Hematopoietic multipotent progenitor cell (in vitro differentiated cells): Measurements from ENCODE around the gene MMEL1. TPM values are rescaled to one million over a fixed set of nuclear protein-coding genes. Genes with fewer than 3 reads are reported as not detected.
A peak's percentile ranks its signal among the peaks of the same experiment; 100 is the strongest.
"Not testable (repeated sequence)": the region's sequence is repeated elsewhere in the genome, so short reads cannot be mapped to it uniquely, and the experiment has no call there.

Source experiments
- DNase-seq, 3 donors: peaks; one replicate each; pipeline ENCODE4 v3.0.0-alpha.2; 2011 to 2015; ENCODE audit warnings: low read depth in 2 of 3, low spot score in 2 of 3
- total RNA-seq: library from RNA; depleted of rRNA; stranded (reverse); fragments of >200 nt; gene quantifications from one replicate; pipeline ENCODE4 v1.2.3, GENCODE V29; 2012

The MMEL1 gene
- total RNA-seq, 1 donor, result 8.1 TPM

DNA sequence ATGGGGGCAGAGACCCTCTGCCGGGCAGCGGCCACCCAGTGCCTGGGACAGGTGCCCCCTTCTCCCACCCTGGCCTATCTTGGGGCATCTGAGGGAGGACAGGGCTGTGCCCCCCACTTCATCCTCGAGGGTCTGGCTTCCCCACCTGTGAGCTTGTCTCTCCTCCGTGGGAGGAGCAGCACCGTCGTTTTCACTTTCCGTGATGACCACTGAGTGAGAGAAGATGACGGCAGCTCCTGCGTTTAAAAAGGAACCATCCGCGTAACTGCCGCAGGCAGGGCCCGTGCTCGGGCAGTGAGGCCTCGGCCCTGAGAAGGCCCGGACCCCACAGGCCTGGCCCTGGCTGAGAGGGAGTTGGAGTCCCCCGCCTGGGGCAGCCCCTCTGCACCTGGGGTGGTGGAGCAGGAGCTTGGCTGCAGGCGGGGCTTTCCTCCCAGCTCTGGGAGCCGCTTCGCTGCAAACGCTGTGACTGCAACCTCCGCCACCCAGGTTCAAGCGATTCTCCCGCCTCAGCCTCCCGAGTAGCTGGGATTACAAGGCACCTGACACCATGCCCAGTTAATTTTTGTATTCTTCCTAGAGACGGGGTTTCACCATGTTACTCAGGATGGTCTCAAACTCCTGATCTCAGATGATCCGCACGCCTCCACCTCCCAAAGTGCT lies 83.3 kb downstream of the MMEL1 start:
- not testable (repeated sequence) for DNase-seq

DNA sequence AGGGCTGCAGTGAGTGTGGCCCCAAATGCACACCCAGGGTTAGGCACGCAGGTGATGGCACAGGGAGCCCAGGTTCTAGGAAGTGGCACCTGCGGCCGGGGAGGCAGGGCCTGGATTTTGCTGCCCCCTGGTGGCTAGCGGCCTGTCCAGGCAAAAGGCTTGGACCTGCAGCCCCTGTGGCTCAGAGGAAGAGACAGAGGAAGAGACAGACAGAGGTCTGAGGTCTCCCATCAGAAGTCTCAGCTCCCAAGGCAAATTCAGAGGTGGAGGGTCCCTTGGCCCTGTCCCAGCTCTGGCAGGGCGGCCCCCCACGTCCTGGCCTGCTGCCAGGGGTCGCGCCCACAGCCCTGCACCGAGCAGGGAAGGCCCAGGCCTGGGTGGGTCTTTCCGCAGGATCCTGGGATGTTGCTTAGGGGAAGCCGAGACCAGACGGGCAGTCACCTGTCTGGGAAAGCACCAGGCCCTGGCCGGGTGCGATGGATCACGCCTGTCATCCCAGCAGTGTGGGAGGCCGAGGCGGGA lies 84.7 kb downstream of the MMEL1 start:
- peak in 2 of 3 donors; percentile 74 to 78 for DNase-seq

DNA sequence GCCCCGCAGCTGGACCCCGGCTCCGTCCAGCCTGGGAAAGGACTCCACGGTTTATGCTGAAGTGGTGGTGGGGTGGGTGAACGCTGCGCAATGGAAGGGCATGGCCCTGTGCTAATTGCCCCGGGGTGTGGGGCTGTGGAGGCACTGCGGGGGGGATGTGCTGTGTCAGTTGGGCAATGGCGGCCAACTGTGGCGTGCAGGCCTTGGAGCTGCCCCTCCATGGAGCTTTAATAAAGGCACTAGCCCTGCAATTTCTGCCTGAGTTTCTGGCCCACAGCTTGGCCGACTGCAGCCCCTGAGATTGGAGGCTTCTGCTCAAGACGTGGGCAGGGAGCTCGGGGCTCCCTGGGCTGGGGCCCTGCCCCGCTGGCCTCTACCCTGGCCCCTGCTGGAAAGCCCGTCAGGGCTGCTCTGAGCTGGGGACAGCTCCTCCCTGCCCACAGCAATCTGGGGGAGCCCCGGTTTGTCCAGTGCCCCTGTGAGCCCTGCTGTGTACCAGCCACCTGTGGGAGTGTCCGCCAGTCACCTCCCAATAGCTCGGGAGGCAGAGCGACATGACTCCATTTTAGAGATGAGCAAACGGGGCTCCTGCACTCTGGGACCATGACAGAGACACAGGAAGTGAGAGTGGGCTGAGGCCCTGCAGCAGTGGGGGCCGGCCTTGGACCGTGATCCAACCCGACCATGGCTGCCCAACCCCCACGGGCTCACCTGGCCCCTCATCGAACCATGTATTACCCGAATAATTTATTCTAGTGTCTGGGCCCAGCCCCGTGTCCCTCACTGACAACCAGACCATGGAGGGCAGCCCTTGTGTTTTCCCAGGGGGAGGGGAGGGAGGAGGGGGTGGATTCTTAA lies 85.4 kb downstream of the MMEL1 start:
- DNase-seq, result no peak

DNA sequence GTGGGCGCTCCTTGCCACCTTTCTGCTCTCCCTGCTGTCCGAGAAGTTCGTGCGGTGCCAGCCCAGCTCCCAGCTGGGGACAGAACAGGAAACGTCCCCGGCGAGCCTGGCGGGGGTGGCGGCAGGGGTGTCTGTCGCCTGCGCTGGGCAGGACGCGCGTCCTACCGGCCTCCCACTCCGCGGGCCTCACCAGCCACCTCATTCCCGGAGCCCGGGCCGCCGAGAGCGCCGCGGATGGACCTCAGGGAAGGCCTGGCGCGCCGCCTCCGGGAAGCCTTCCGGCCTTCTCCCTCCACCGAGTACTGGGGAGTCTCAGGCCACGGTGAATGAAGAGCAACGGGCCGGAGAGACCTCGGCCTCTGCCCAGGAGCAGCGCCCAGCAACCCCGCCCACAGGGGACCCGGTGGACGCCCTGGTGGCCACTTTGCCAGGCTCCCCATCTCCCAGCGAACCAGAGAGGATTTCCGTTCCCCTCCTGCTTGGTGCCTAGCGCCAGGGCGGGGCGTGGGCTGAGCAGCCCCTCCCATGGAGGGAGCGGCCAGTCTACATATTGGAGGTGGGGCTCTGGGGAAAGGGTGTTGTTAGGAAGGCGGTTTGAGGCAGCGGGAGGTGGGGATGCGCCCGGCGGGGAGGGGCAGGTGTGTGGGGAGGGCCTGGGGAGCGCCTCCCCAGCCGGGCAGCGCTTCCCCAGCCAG lies 86.2 kb downstream of the MMEL1 start:
- DNase-seq, result peak in 2 of 3 donors; percentile 78 to 83

DNA sequence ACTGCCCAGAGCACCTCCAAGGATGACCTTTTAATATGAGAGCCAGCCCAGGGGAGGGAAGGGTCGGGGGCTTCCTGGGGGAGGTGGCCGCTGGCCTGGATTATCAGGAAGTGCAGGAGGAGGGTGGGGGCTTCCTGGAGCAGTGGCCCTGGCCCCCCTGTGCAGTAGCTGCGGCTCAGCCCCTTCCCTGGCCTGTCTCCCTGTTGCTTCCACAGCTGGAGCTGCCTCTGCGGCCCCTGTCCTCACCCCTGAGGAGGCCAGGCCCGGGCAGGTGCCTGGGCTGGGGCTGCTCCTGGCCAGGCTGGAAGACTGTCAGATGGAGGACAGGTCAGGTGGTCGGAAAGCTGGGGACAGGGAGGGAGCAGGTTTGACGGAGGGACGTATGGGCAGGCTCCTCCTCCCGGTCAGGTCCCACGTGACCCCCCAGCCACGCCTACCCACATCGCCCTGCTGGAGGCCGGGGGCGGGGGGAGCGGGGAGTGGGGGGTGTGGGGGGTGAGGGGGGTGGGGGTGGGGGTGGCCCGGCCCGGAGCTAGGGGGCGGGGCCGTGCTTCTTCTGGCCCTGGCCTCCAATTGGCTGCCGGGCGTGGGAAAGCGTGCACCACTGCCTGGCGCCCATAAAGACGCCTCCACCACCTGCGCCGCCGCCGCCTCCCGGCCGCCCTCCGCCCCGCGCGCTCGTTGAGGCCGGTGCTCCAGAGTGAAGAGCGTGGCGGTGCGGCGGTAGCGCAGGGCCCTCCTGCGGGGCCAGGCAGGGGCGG lies 86.9 kb downstream of the MMEL1 start:
- peak in 2 of 3 donors; percentile 88 to 92 for DNase-seq

DNA sequence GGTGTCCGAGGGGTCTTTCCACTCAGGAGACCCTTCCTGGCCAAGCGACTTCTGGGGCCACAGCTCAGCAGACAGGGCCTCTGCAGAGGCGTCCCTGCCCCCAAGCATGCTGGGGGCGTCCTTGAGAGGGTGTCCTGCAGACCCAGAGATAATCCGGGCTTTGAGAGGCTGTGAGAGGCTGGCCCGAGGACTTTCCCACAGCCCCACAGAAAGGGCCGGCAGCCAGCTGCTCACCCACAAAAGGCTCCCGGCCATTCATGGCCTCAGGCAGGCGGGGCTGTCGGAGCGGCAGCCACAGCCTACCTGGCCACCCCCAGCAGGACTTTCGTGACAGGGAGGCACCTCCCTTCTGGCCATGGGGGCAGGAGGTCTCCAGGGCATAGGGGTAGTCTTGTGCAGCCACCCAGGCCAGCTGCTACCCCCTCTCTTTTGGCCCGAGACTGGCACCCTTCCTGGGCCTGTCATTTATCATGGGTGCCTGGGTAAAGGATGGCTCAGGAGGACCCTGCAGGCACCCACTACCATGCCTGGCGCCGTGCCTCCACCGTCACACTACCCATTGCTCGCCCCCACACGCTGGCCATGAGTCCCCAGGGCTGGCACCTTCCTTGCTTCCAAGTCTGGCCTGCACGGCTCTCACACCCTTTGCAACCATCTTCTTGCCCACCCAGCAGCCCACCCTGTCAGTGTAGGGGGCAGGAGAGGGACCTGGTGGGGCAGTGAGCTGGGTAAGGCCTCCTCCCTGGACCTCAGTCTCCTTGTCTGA lies 87.8 kb downstream of the MMEL1 start:
- DNase-seq, result no peak

DNA sequence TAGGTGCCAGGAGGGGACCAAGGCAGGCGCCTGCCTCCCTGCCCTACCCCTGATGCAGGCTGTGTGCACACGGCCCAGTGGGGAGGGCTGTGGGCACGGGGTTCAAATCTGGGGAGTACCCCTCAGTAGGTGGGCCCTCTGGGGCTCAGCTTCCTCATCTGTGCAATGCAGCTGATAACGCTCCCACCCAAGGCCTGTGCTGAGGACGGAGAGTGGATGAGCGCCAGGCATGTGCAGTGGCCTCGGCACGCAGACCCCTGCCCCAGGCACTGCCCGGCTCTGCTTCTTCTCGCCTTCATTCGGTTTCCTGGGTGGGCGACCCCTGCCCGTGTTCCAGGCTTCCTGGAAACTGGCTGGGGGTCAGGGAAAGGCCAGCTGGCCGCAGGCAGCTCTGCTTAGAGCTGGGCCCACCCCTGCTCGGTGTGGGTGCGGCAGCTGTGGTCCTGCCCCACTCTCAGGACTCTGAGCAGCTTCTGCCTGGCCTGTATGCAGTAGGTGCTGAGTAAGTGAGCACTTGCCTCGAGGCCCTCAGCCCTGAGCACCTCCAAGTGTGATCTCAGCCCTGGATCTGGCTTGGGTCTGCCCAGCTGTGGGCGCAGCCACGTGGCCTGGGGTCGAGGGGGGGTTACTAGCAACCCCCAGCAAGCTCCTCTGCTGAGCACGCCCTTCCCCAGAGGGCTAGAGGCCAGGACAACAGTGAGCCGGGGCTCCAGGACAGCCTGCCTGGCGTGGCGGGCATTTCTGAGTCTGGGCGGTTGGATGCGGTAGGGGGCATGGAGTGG lies 88.5 kb downstream of the MMEL1 start:
- DNase-seq, result no peak

DNA sequence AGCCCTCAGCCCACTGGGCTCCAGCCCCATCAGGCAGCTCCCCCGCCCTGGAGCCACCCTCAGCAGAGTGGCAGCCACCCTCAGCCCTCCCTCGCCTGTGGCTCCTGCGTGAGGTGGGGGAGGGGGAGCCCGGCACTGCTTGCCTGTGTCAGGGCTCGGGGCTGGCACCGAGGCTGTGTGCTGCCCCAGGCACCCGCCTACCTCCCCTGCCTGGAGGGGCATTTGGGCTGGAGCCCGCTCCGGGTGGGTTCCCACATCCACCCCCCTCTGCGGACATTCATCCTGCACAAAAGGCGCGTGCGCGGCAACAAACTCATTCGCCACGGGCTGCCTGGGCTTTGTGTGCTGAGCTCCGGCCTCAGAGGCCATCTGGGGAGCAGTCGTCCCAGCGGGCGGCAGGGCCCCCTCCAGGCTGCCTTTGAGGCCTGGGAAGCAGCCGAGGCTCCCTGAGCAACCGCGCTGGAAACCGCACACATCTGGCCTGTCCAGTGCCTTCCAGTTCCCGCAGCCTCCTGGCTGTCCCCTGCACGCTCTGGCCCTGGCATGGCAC lies 89.2 kb downstream of the MMEL1 start:
- DNase-seq, result peak in 1 of 3 donors; percentile 44

DNA sequence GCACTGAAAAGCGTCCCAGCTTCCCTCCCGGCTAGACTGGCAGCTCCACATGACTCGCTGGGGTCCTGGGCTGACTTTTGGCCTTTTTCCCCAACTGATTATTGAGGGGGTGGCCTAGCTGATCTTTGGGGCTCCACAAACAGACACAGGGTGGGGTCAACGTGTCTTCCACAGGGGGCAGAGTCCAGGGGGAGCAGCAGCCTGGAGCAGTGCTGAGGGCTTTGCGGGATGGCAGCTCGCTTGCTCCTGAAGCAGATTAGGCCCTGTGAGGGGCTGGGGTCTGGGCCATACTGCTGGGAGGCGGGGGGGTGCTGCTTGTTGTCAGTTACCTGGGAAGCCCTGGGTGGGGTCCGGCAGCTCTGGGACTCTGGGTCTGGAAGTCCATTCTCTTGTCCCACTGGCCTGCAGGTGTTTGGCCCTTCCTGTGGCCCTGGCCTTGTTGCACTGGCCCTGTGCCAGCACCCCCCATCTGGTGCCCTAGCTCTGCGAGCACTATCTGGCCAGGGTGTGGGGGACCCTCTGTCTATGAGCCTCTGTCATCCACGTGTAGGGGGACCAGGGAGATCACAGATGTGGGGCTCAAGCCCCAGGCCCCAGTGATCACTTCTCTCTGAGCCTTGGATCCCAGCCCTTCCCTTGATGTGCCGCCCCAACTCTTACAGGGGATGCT lies 90.4 kb downstream of the MMEL1 start:
- no peak for DNase-seq

DNA sequence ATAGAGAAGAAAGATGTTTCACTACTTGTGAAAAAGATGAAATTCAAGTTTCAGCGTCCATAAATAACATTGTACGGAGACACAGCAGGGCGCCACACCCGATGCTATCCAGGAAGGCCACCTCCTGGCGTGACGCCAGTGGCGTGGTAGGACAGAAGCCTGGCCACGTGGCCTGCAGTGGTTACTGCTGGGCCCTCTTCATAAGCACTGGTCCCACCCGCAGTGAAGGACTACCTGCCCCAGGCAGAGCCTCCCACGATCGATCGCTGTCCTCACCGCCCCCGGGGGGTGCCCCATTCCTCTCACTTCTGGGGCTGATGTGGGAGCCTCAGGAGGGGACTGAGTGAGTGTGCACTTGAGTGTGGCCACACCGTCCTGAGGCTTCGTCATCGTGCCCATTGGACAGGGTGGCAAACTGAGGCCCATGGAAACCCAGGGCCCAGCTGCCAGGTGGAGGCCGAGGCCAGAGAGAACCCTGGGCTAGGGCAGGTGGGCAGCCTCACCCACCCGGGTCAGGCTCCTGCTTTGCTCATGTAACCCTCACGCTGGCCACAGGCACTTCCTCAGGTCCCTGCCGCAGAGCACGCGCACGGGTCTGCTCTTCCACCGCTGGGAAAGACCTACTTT lies 91.1 kb downstream of the MMEL1 start:
- no peak for DNase-seq

DNA sequence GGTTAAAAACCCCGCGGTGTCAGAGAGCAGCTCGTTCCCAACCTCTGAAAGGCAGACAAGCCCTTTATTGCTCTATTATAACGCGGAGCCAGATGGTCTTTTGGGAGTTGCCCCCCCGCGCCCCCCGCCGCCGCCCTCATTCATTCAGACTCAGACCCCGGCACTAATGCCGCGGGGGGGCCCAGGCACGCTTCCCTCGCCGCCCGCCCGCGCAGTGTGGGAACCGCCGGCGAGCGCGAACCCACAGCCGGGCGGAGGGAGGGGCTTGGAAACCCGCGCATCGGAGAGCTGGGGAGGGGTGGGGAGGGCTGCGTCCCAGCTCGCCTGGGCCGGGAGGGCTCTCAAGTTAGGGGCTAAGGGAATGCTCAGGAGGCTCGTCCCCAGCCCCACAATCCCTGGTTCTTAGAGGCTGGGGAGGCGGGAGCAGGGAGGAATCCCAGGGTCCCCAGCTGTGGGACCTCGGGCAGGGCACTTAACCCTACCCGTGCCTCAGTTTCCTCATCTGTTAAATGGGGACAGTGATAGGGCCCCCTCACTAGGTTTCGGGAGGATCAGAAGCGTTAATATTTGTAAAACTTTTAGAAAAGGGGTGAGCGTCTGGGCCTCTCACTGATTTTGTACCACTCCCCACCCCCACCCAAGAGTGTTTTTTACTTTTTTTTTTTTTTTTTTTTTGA lies 91.9 kb downstream of the MMEL1 start:
- no peak for DNase-seq

Other genes starting within 250 kb of the MMEL1 start
- gene MORN1, start 241.5 kb downstream of the MMEL1 start, total RNA-seq, result 17.8 TPM
- gene RER1, start 241.2 kb downstream of the MMEL1 start, total RNA-seq, result 31.8 TPM
- gene PEX10, start 220.5 kb downstream of the MMEL1 start, total RNA-seq, result 41.5 TPM
- gene PLCH2, start 156.7 kb downstream of the MMEL1 start, total RNA-seq, result 1.3 TPM
- 27.2 TPM for gene PANK4, start 106.4 kb downstream of the MMEL1 start, total RNA-seq
- not detected for gene HES5, start 102.8 kb downstream of the MMEL1 start, total RNA-seq
- 135 TPM for gene TNFRSF14, start 76.6 kb downstream of the MMEL1 start, total RNA-seq
- gene PRXL2B, start 46.2 kb downstream of the MMEL1 start, total RNA-seq, result 27.7 TPM
- 0.27 TPM for gene TTC34, start 168.7 kb upstream of the MMEL1 start, total RNA-seq